CD14-positive monocyte (primary cell): ENCODE results near the gene HTR3C. TPM values are rescaled to one million over a fixed set of nuclear protein-coding genes. Genes with fewer than 3 reads are reported as not detected.

Experiments
- DNase-seq, 3 donors: peaks; one replicate each; pipeline ENCODE4 v3.0.0-alpha.2; 2011 to 2022
- H2AFZ ChIP-seq: 2 replicates; pipeline ENCODE4 v1.6.0; 2012; ENCODE audit warnings: mild to moderate bottlenecking, low read depth, low read length, inconsistent platforms; ENCODE audit not compliant: insufficient read depth, poor library complexity, severe bottlenecking
- H3K27ac ChIP-seq, 2 donors: 1 replicate in 1 of 2; 2 replicates in 1 of 2; pipeline ENCODE4 v1.5.1; 2012 to 2013; ENCODE audit warnings: low read length in 2 of 2, control low read depth in 1 of 2, inconsistent platforms in 1 of 2, low read depth in 1 of 2, mild to moderate bottlenecking in 1 of 2
- H3K27me3 ChIP-seq, 2 donors: one replicate each; pipeline versions ENCODE4 v1.6.0 to v1.6.1; 2011 to 2013; ENCODE audit warnings: low read length in 2 of 2; ENCODE audit not compliant: control insufficient read depth in 2 of 2, insufficient read depth in 2 of 2
- H3K36me3 ChIP-seq, 2 donors: replicated peaks in 1 of 2; 1 replicate in 1 of 2; 2 replicates in 1 of 2; pipeline versions ENCODE4 v1.5.1 to v1.6.1; 2012 to 2013; ENCODE audit warnings: low read length in 2 of 2, control low read depth in 1 of 2, inconsistent platforms in 1 of 2, mild to moderate bottlenecking in 1 of 2; ENCODE audit not compliant: insufficient read depth in 2 of 2, control insufficient read depth in 1 of 2
- H3K4me1 ChIP-seq, 2 donors: 1 replicate in 1 of 2; 2 replicates in 1 of 2; pipeline versions ENCODE4 v1.5.1 to v1.6.1; 2012 to 2013; ENCODE audit warnings: low read length in 2 of 2, control low read depth in 1 of 2, inconsistent platforms in 1 of 2, mild to moderate bottlenecking in 1 of 2, moderate library complexity in 1 of 2; ENCODE audit not compliant: insufficient read depth in 2 of 2, control insufficient read depth in 1 of 2
- H3K4me2 ChIP-seq: replicated peaks from 2 replicates; pipeline ENCODE3; 2012; ENCODE audit warnings: low read length, moderate library complexity, mild to moderate bottlenecking; ENCODE audit not compliant: poor library complexity, severe bottlenecking; ENCODE audit errors: extremely low read depth
- H3K4me3 ChIP-seq, 3 experiments: fragments of 200-600 bp in 1 of 3; sonication (generic) in 1 of 3; replicated peaks in 1 of 3; 1 replicate in 2 of 3; 2 replicates in 1 of 3; pipeline ENCODE4 v1.5.1; 2011 to 2013; ENCODE audit warnings: low read length in 3 of 3, mild to moderate bottlenecking in 3 of 3, control low read depth in 2 of 3, low read depth in 2 of 3, inconsistent platforms in 1 of 3, moderate library complexity in 1 of 3
- H3K79me2 ChIP-seq: 2 replicates; pipeline ENCODE4 v1.6.0; 2012; ENCODE audit warnings: mild to moderate bottlenecking, control low read depth, inconsistent platforms, low read length, moderate library complexity; ENCODE audit not compliant: insufficient read depth
- H3K9ac ChIP-seq: 2 replicates; pipeline ENCODE4 v1.6.0; 2017; ENCODE audit warnings: low read length, mild to moderate bottlenecking; ENCODE audit not compliant: insufficient read depth, poor library complexity, severe bottlenecking
- H3K9me3 ChIP-seq, 2 donors: replicated peaks in 1 of 2; 1 replicate in 1 of 2; 2 replicates in 1 of 2; pipeline versions ENCODE4 v1.5.1 to v1.6.1; 2012 to 2013; ENCODE audit warnings: low read length in 2 of 2, control low read depth in 1 of 2; ENCODE audit not compliant: control insufficient read depth in 1 of 2, insufficient read depth in 1 of 2
- H4K20me1 ChIP-seq: 2 replicates; pipeline ENCODE4 v1.6.0; 2012; ENCODE audit warnings: mild to moderate bottlenecking, low read length, control low read depth, moderate library complexity; ENCODE audit not compliant: insufficient read depth
- H3K27ac Mint-ChIP-seq, 7 donors: one replicate each; pipeline ENCODE4 v1.8.0; 2020; ENCODE audit warnings: mild to moderate bottlenecking in 7 of 7, mixed read lengths in 7 of 7, moderate library complexity in 6 of 7, inconsistent platforms in 2 of 7
- H3K27me3 Mint-ChIP-seq, 3 donors: one replicate each; pipeline ENCODE4 v1.8.0; 2021 to 2022; ENCODE audit warnings: low read depth in 3 of 3, mild to moderate bottlenecking in 3 of 3, mixed read lengths in 3 of 3, moderate library complexity in 3 of 3, inconsistent platforms in 1 of 3
- H3K36me3 Mint-ChIP-seq, 2 donors: one replicate each; pipeline ENCODE4 v1.8.0; 2020; ENCODE audit warnings: mixed read lengths in 2 of 2, inconsistent platforms in 1 of 2, mild to moderate bottlenecking in 1 of 2
- H3K4me1 Mint-ChIP-seq: one replicate; pipeline ENCODE4 v1.8.0; 2020; ENCODE audit warnings: mild to moderate bottlenecking, mixed read lengths
- H3K4me3 Mint-ChIP-seq, 2 donors: one replicate each; pipeline ENCODE4 v1.8.0; 2020; ENCODE audit warnings: mild to moderate bottlenecking in 2 of 2, mixed read lengths in 2 of 2, moderate library complexity in 1 of 2
- H3K9me3 Mint-ChIP-seq, 7 donors: one replicate each; pipeline ENCODE4 v1.8.0; 2020 to 2022; ENCODE audit warnings: mixed read lengths in 7 of 7, mild to moderate bottlenecking in 6 of 7, moderate library complexity in 6 of 7, inconsistent platforms in 2 of 7
- WGBS: methylation state at CpG from one replicate; pipeline ENCODE4 v1.1.5; 2013; ENCODE audit warnings: missing lambda C conversion rate; ENCODE audit not compliant: insufficient coverage; 5-methylcytosine and 5-hydroxymethylcytosine counted together
- intact Hi-C, 2 donors: fragments of 100-400 bp; cut with micrococcal nuclease; formaldehyde crosslinking; loops; one replicate each; pipeline versions ENCODE4 v1.15.0 to v1.15.1; 2023
- polyA plus RNA-seq, 3 donors: library from polyadenylated mRNA; depleted of rRNA in 1 of 3; unstranded in 2 of 3; stranded (reverse) in 1 of 3; fragments of 300-500 nt in 2 of 3; fragments of >200 nt in 1 of 3; fragmentation: Illumina TruSeq in 2 of 3; gene quantifications; 1 replicate in 2 of 3; 2 replicates in 1 of 3; pipeline ENCODE4 v1.2.3, GENCODE V29; 2012 to 2021
- TF ChIP-seq, protein P1 (sequence below): fragments of 200-600 bp; IDR thresholded peaks from one replicate; pipeline ENCODE4 v1.8.0; 2022; ENCODE audit warnings: antibody characterized with exemption, mild to moderate bottlenecking

Gene HTR3C
- polyA plus RNA-seq, 3 donors: not detected

DNA sequence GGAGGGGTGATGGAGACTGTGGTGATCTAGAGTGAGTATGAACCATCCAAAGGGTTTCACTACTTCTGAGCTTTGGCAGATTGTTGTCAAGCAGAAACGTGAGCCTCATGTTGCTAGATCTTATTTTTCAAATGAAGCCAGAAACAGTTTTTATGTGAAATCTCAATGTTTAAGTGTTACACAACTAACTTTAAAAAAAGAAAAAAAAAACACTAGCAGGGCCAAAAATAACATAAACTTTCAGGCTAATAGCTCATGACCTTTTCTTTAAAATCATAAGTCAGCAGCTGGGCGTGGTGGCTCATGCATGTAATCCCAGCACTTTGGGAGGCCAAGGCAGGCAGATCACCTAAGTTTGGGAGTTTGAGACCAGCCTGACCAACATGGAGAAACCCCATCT, 23.4 kb upstream of the HTR3C start:
- DNase-seq: no peak
- TF ChIP-seq, protein P1, sequence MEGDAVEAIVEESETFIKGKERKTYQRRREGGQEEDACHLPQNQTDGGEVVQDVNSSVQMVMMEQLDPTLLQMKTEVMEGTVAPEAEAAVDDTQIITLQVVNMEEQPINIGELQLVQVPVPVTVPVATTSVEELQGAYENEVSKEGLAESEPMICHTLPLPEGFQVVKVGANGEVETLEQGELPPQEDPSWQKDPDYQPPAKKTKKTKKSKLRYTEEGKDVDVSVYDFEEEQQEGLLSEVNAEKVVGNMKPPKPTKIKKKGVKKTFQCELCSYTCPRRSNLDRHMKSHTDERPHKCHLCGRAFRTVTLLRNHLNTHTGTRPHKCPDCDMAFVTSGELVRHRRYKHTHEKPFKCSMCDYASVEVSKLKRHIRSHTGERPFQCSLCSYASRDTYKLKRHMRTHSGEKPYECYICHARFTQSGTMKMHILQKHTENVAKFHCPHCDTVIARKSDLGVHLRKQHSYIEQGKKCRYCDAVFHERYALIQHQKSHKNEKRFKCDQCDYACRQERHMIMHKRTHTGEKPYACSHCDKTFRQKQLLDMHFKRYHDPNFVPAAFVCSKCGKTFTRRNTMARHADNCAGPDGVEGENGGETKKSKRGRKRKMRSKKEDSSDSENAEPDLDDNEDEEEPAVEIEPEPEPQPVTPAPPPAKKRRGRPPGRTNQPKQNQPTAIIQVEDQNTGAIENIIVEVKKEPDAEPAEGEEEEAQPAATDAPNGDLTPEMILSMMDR: no peak
- Histone ChIP-seq H3K27ac (no peak overlapping the region), H3K9me3 (no peaks in the 10 kb centered on the region), H3K9ac (no peak overlapping the region), H3K4me1 (peaks cover 4 to 14% of the 10 kb centered on the region in 2 donors), H3K79me2 (no peaks in the 10 kb centered on the region), H3K36me3 (no peaks in the 10 kb centered on the region), H2AFZ (no peak overlapping the region), H3K4me3 (no peak overlapping the region), H4K20me1 (no peaks in the 10 kb centered on the region), H3K4me2 (no peak overlapping the region), H3K27me3 (no peaks in the 10 kb centered on the region)
- peaks cover 0 to 2% (median 0%) of the 10 kb centered on the region in 7 donors for H3K9me3 Mint-ChIP-seq
- intact Hi-C loops: no loop called here
- WGBS: 83% methylated on average over 1 of the region's 2 CpGs
- no peaks in the 10 kb centered on the region for H3K36me3 Mint-ChIP-seq
- no peak overlapping the region for H3K4me3 Mint-ChIP-seq
- peaks cover 15% of the 10 kb centered on the region for H3K4me1 Mint-ChIP-seq
- peaks cover 0 to 6% (median 3%) of the 10 kb centered on the region in 3 donors for H3K27me3 Mint-ChIP-seq
- no peak overlapping the region for H3K27ac Mint-ChIP-seq

DNA sequence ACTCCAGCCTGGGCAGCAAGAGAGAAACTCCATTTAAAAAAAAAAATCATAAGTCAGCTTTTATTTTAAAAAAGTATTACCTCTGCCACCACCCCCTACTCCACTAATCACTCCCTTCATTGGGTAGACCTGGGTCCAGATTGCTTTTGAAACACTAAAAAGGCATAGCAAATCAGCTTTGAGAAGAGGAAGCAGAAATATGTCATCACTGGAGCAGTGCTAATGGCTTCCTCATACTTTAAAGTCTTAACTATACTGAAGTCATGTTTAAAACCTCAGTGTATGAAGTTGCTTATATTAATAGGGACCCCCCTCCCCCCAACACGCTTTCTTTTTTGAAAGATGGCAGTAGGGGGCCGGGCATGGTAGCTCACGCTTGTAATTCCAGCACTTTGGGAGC, 22.3 kb upstream of the HTR3C start:
- Histone ChIP-seq H3K4me1 (peaks cover 4 to 14% of the 10 kb centered on the region in 2 donors), H3K79me2 (no peaks in the 10 kb centered on the region), H3K9ac (no peak overlapping the region), H3K36me3 (no peaks in the 10 kb centered on the region), H2AFZ (no peak overlapping the region), H3K9me3 (no peaks in the 10 kb centered on the region), H3K27ac (no peak overlapping the region), H3K4me2 (no peak overlapping the region), H3K4me3 (no peak overlapping the region), H4K20me1 (no peaks in the 10 kb centered on the region), H3K27me3 (no peaks in the 10 kb centered on the region)
- TF ChIP-seq, protein P1: no peak
- H3K9me3 Mint-ChIP-seq: peaks cover 0 to 2% (median 0%) of the 10 kb centered on the region in 7 donors
- H3K4me3 Mint-ChIP-seq: peak overlapping the region in 1 of 2 donors; percentile 15
- peak; percentile 21 to 46 (median 24) for DNase-seq
- H3K36me3 Mint-ChIP-seq: no peaks in the 10 kb centered on the region
- intact Hi-C loops: no loop called here
- WGBS: no CpG with 5 or more reads among the region's 3 CpGs
- peaks cover 15% of the 10 kb centered on the region for H3K4me1 Mint-ChIP-seq
- peaks cover 0 to 6% (median 6%) of the 10 kb centered on the region in 3 donors for H3K27me3 Mint-ChIP-seq
- peak overlapping the region in 5 of 7 donors; percentile 10 to 79 (median 68) for H3K27ac Mint-ChIP-seq
